HG03432 (cell line): ENCODE data around the gene TM4SF18.
A peak's percentile ranks its signal among the peaks of the same experiment; 100 is the strongest.
"Not testable (repeated sequence)": the region's sequence is repeated elsewhere in the genome, so short reads cannot be mapped to it uniquely, and the experiment has no call there.

Source experiments
- ATAC-seq: cut with Tn5 transposase; IDR thresholded peaks from one replicate; pipeline ENCODE4 v1.9.1; 2021; ENCODE audit warnings: mild to moderate bottlenecking, moderate library complexity; ENCODE audit not compliant: unreplicated experiment

The TM4SF18 gene

GRCh38 chr3:149368674-149369497 is 35.5 kb upstream of the TM4SF18 start:
- no peak for ATAC-seq

- no peak for ATAC-seq
These were observed 34.8 kb upstream of the TM4SF18 start for GRCh38 chr3:149368201-149368673.

- no peak for ATAC-seq
These were observed 33.8 kb upstream of the TM4SF18 start for GRCh38 chr3:149366941-149367840.

GRCh38 chr3:149366031-149366430 is 32.6 kb upstream of the TM4SF18 start:
- ATAC-seq = no peak

- ATAC-seq = no peak
These were observed 31.2 kb upstream of the TM4SF18 start for GRCh38 chr3:149364624-149365023.

GRCh38 chr3:149363053-149363452 is 29.6 kb upstream of the TM4SF18 start:
- no peak for ATAC-seq

GRCh38 chr3:149362366-149362765 is 28.9 kb upstream of the TM4SF18 start:
- no peak for ATAC-seq

GRCh38 chr3:149356630-149357029 is 23.2 kb upstream of the TM4SF18 start:
- ATAC-seq = no peak

- no peak for ATAC-seq
These were observed 22.7 kb upstream of the TM4SF18 start for GRCh38 chr3:149356044-149356592.

GRCh38 chr3:149353581-149354184 is 20.2 kb upstream of the TM4SF18 start:
- no peak for ATAC-seq

GRCh38 chr3:149352556-149352955 is 19.1 kb upstream of the TM4SF18 start:
- peak; percentile 92 for ATAC-seq

GRCh38 chr3:149343951-149344350 is 10.5 kb upstream of the TM4SF18 start:
- ATAC-seq = no peak

GRCh38 chr3:149342413-149343380 is 9.3 kb upstream of the TM4SF18 start:
- ATAC-seq = no peak

GRCh38 chr3:149340310-149340933 is 7.0 kb upstream of the TM4SF18 start:
- ATAC-seq = no peak

- ATAC-seq = no peak
These were observed 6.5 kb upstream of the TM4SF18 start for GRCh38 chr3:149339931-149340309.

- not testable (repeated sequence) for ATAC-seq
These were observed 4.0 kb upstream of the TM4SF18 start for GRCh38 chr3:149337486-149337885.

- no peak for ATAC-seq
These were observed 3.5 kb upstream of the TM4SF18 start for GRCh38 chr3:149336925-149337324.

GRCh38 chr3:149332771-149333170 is 665 bp downstream of the TM4SF18 start:
- ATAC-seq = no peak

GRCh38 chr3:149332227-149332765 is 1.1 kb downstream of the TM4SF18 start:
- no peak for ATAC-seq
